ENCODE data around the gene CHD6.

CHD6 gene

GRCh38 chr20:41387444-41387851 lies 230.7 kb downstream of the CHD6 start:
- no peak for DNase-seq

GRCh38 chr20:41386502-41387427 lies 231.4 kb downstream of the CHD6 start:
- DNase-seq = no peak

GRCh38 chr20:41382791-41383305 lies 235.3 kb downstream of the CHD6 start:
- DNase-seq = no peak

- DNase-seq = no peak
These were observed 237.5 kb downstream of the CHD6 start for GRCh38 chr20:41380551-41381193.

GRCh38 chr20:41379551-41379950 lies 238.6 kb downstream of the CHD6 start:
- no peak for DNase-seq

- DNase-seq = no peak
These were observed 240.9 kb downstream of the CHD6 start for GRCh38 chr20:41377275-41377674.

GRCh38 chr20:41376349-41376748 lies 241.8 kb downstream of the CHD6 start:
- no peak for DNase-seq

- DNase-seq = no peak
These were observed 242.3 kb downstream of the CHD6 start for GRCh38 chr20:41375846-41376245.

GRCh38 chr20:41373931-41374920 lies 244.0 kb downstream of the CHD6 start:
- no peak for DNase-seq

GRCh38 chr20:41373251-41373783 lies 244.9 kb downstream of the CHD6 start:
- no peak for DNase-seq

GRCh38 chr20:41371371-41371770 lies 246.8 kb downstream of the CHD6 start:
- DNase-seq = no peak

- DNase-seq = no peak
These were observed 248.0 kb downstream of the CHD6 start for GRCh38 chr20:41370176-41370575.

- no peak for DNase-seq
These were observed 248.5 kb downstream of the CHD6 start for GRCh38 chr20:41369673-41370072.

- no peak for DNase-seq
These were observed 250.2 kb downstream of the CHD6 start for GRCh38 chr20:41367956-41368355.

GRCh38 chr20:41367393-41367695 lies 250.8 kb downstream of the CHD6 start:
- no peak for DNase-seq

GRCh38 chr20:41366546-41367392 lies 251.4 kb downstream of the CHD6 start, which contains the start of gene EMILIN3:
Gene EMILIN3 (minus strand): TSS chr20:41366818. CDS start chr20:41366634, 184 bp downstream.
- DNase-seq = no peak

- DNase-seq = no peak
These were observed 252.2 kb downstream of the CHD6 start for GRCh38 chr20:41365777-41366545.

GRCh38 chr20:41364967-41365765 lies 253.0 kb downstream of the CHD6 start:
- DNase-seq = no peak

GRCh38 chr20:41364236-41364855 lies 253.8 kb downstream of the CHD6 start:
- DNase-seq = no peak
